ENCODE results near the gene HOXA13.

- TF ChIP-seq CTCF (IDR thresholded peaks at IDR 0.05): no peak
- TF ChIP-seq POLR2A (IDR thresholded peaks at IDR 0.05): no peak
Observed at GRCh38 chr7:27200761-27201579, 1.1 kb upstream of the HOXA13 start.
